AG04450 (cell line): ENCODE data around the gene IFT88. TPM values are rescaled to one million over a fixed set of nuclear protein-coding genes. Genes with fewer than 3 reads are reported as not detected.

Experiments
- CTCF ChIA-PET: fragments of 300-600, 350-600 bp; formaldehyde crosslinking; extraction: SDS; loops from one replicate; lab custom pipeline; 2022; ENCODE audit warnings: antibody characterized with exemption, inconsistent platforms; lab: Charles Lee
- POLR2A ChIA-PET: fragments of 350-600 bp; formaldehyde crosslinking; extraction: SDS; loops from one replicate; lab custom pipeline; 2021; ENCODE audit warnings: antibody characterized with exemption, inconsistent platforms; lab: Yijun Ruan, JAX
- DNase-seq: peaks from one replicate; pipeline ENCODE4 v3.0.0-alpha.2; 2011; ENCODE audit warnings: low read depth, low spot score
- H3K27ac ChIP-seq: one replicate; pipeline ENCODE4 v1.5.1; 2012; ENCODE audit warnings: low read depth, low read length, control low read depth
- H3K27me3 ChIP-seq: one replicate; pipeline ENCODE4 v1.6.0; 2012; ENCODE audit warnings: low read length; ENCODE audit not compliant: control insufficient read depth, insufficient read depth
- H3K4me3 ChIP-seq: 2 replicates; pipeline ENCODE4 v1.5.1; 2011; ENCODE audit warnings: mild to moderate bottlenecking, low read depth, low read length, control low read depth
- H3K9me3 ChIP-seq: 2 replicates; pipeline ENCODE4 v1.5.1; 2012; ENCODE audit warnings: low read length; ENCODE audit not compliant: control insufficient read depth, insufficient read depth
- polyA plus RNA-seq: library from polyadenylated mRNA; depleted of rRNA; stranded (reverse); fragments of >200 nt; gene quantifications from 2 replicates; pipeline ENCODE4 v1.2.3, GENCODE V29; 2011
- TF ChIP-seq, protein P1 (sequence below): IDR thresholded peaks from 2 replicates; pipeline ENCODE4 v1.5.1; 2011; ENCODE audit warnings: low read depth, low read length, control low read depth, inconsistent platforms

The IFT88 gene
- polyA plus RNA-seq, 1 experiment = 15.8 TPM

DNA sequence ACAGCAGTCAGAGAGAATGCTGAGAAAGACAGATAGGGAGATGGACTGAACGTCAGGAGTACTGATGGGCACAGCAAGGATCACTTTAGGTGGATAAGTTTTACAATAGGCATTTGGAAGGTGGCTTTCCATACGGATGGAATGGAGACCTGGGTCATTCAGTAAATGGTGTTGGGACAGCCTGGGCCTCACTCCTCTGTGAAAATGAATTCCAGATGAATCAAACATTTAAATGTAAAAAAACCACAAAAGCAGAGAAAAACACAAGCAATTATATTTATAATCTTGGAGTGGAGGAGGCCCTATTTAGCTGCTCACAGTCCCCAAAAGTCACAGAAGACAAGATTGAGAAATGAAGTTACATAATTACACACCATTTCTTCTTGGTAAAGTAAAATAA lies 141.3 kb downstream of the IFT88 start:
- ChIA-PET POLR2A (no interaction called here), CTCF (interaction anchor here (0.7 to 8.1 kb wide), 3 partner anchors 119 to 216 kb away, joined by 3 to 94 read pairs (median 9); no protein-coding TSS in a partner anchor)
- Histone ChIP-seq H3K4me3 (no peak overlapping the region), H3K27me3 (no peaks in the 10 kb centered on the region), H3K27ac (no peak overlapping the region), H3K9me3 (no peaks in the 10 kb centered on the region)
- TF ChIP-seq, protein P1, sequence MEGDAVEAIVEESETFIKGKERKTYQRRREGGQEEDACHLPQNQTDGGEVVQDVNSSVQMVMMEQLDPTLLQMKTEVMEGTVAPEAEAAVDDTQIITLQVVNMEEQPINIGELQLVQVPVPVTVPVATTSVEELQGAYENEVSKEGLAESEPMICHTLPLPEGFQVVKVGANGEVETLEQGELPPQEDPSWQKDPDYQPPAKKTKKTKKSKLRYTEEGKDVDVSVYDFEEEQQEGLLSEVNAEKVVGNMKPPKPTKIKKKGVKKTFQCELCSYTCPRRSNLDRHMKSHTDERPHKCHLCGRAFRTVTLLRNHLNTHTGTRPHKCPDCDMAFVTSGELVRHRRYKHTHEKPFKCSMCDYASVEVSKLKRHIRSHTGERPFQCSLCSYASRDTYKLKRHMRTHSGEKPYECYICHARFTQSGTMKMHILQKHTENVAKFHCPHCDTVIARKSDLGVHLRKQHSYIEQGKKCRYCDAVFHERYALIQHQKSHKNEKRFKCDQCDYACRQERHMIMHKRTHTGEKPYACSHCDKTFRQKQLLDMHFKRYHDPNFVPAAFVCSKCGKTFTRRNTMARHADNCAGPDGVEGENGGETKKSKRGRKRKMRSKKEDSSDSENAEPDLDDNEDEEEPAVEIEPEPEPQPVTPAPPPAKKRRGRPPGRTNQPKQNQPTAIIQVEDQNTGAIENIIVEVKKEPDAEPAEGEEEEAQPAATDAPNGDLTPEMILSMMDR = no peak
- DNase-seq = no peak

DNA sequence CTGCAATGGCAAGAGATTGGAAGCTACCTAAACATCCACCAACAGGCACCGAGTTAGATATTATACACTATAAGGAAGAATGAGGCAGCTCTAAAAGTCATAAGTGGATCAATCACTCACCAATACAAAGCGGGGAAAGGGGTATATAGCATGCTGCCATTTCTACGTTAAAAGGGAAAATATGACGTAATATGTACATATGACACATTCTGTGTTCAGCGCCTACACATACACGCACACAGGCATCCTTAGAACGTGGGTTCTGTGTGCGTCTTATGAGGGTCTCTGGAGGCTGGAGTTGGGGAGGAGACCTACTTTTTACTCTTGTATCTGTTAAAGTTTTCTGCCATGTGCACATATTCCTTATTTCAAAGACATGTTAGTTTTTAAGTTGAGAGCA lies 142.4 kb downstream of the IFT88 start:
- ChIA-PET POLR2A (no interaction called here), CTCF (interaction anchor here (0.5 to 8.1 kb wide), 5 partner anchors 13 to 512 kb away, joined by 3 to 94 read pairs (median 5); no protein-coding TSS in a partner anchor)
- Histone ChIP-seq H3K27me3 (no peaks in the 10 kb centered on the region), H3K27ac (no peak overlapping the region), H3K9me3 (no peaks in the 10 kb centered on the region), H3K4me3 (no peak overlapping the region)
- DNase-seq = no peak
- TF ChIP-seq, protein P1 = no peak

DNA sequence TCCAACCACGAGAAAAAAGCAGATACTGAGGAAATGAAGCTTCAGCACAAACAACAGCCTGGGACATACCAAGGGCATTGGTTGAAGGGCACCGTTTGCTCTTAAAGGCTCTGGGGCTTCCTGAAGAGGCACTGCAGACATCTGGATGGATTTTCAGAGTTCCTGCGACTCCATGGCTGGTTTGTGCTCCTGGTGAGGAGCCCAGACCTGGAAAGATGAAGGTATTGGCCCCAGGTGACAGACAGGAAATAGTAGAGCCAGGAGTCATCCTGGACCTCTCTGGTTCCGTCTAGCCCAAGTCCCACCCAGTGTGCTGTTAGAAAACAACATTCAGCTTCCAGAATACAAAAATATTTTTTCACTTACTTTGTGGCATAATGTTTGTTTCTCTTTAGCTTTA lies 142.8 kb downstream of the IFT88 start:
- H3K27ac ChIP-seq = peak overlapping the region; percentile 21
- H3K4me3 ChIP-seq = no peak overlapping the region
- no peaks in the 10 kb centered on the region for H3K9me3 ChIP-seq
- TF ChIP-seq, protein P1 = no peak
- CTCF ChIA-PET = interaction anchor here (0.5 to 8.1 kb wide), 5 partner anchors 12 to 513 kb away, joined by 3 to 94 read pairs (median 5); no protein-coding TSS in a partner anchor
- POLR2A ChIA-PET = no interaction called here
- DNase-seq = no peak
- no peaks in the 10 kb centered on the region for H3K27me3 ChIP-seq

DNA sequence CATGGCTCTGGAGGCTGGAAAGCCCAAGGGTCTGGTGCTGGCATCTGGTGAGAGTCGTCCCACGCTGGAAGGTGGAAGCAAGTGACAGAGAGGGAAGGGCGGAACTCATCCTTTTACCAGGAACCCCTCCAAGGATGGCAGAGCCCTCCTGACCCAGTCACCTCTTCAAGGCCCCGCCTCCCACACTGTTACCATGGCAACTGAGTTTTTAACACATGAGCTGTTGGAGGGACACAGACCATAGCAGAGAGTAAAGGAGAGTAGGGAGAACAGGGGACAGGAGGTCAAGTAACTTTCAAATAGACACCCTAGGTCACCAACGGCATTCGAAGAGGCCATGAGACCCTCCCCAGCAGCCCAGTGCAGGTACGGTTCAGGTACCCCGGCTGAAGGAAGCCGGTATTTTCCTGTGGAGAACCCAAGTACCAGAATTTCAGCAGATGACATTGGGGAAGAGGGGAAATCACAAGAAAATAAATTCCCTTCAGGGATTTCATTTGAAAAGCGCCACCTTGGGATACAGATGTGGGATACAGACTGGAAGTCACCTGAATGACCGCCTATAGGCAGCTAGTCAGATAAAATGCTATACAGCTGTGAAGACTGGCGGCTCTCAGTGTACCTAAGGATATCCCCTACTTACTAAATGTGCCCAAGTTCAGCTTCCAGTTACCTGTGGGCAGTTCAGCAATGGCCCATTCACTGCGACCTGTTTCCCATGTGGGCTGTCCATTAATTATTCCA lies 144.5 kb downstream of the IFT88 start:
- DNase-seq = no peak
- H3K4me3 ChIP-seq = no peak overlapping the region
- no peak overlapping the region for H3K27ac ChIP-seq
- H3K27me3 ChIP-seq = peaks cover under 1% of the 10 kb centered on the region
- no peaks in the 10 kb centered on the region for H3K9me3 ChIP-seq
- ChIA-PET CTCF (interaction anchor here (0.8 to 8.1 kb wide), 17 partner anchors 9 to 215 kb away, joined by 3 to 94 read pairs (median 7); no protein-coding TSS in a partner anchor), POLR2A (interaction anchor here (1.1 kb wide), 1 partner anchor 117 kb away, joined by 3 read pairs; no protein-coding TSS in a partner anchor)
- TF ChIP-seq, protein P1 = no peak

DNA sequence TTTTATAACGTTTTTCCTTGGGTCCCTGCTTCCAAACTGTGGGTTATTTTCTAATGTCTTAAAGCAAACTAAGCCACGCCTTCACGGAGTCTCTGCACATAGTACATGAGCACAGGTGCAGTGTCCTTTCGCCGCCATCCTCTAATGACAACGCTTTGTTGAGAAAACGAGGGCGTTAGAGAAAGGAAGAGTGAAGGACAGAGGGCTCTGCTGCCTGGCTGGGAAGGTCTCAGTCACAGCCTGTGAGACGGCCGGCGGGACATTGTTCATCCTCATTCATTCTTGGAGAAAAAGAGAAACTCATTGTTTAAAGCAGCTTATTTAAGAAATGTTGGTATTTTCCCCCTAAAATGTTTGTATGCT lies 146.0 kb downstream of the IFT88 start:
- Histone ChIP-seq H3K9me3 (no peaks in the 10 kb centered on the region), H3K27ac (no peak overlapping the region), H3K27me3 (peaks cover 2% of the 10 kb centered on the region), H3K4me3 (no peak overlapping the region; the same call in 1 of the 2 replicates)
- no peak for DNase-seq
- ChIA-PET POLR2A (interaction anchor here (0.7 kb wide), 1 partner anchor 311 kb away, joined by 5 read pairs; no protein-coding TSS in a partner anchor), CTCF (interaction anchor here (0.6 to 8.1 kb wide), 11 partner anchors 10 to 765 kb away, joined by 3 to 94 read pairs (median 3); no protein-coding TSS in a partner anchor)
- TF ChIP-seq, protein P1 = no peak
